CD1c-positive myeloid dendritic cell (primary cell): ENCODE results near the gene CD248.
A peak's percentile ranks its signal among the peaks of the same experiment; 100 is the strongest.

ENCODE experiments used
- DNase-seq: peaks from one replicate; pipeline ENCODE4 v3.0.0-alpha.2; 2016; ENCODE audit errors: extremely low spot score

Gene CD248

GRCh38 chr11:66341502-66342126 lies 24.8 kb upstream of the CD248 start:
- no peak for DNase-seq

GRCh38 chr11:66340596-66341501 lies 24.0 kb upstream of the CD248 start:
- no peak for DNase-seq

GRCh38 chr11:66339686-66340483 lies 23.0 kb upstream of the CD248 start:
- DNase-seq = no peak

- no peak for DNase-seq
These were observed 22.4 kb upstream of the CD248 start for GRCh38 chr11:66339162-66339675.

- no peak for DNase-seq
These were observed 21.7 kb upstream of the CD248 start for GRCh38 chr11:66338276-66339161.

GRCh38 chr11:66337103-66337899 lies 20.5 kb upstream of the CD248 start:
- no peak for DNase-seq

- DNase-seq = peak; percentile 88
These were observed 19.6 kb upstream of the CD248 start, which contains the start of gene RIN1 for GRCh38 chr11:66336234-66337102. Gene RIN1 (minus strand): TSS chr11:66336434. CDS start chr11:66336402, 32 bp downstream.

- peak; percentile 48 for DNase-seq
These were observed 18.8 kb upstream of the CD248 start for GRCh38 chr11:66335531-66336233.

GRCh38 chr11:66334605-66335442 lies 18.0 kb upstream of the CD248 start:
- DNase-seq = peak; percentile 61

- DNase-seq = no peak
These were observed 17.2 kb upstream of the CD248 start for GRCh38 chr11:66333896-66334604.

GRCh38 chr11:66333220-66333877 lies 16.5 kb upstream of the CD248 start:
- no peak for DNase-seq

- no peak for DNase-seq
These were observed 15.8 kb upstream of the CD248 start for GRCh38 chr11:66332371-66333219.

GRCh38 chr11:66331542-66332370 lies 14.9 kb upstream of the CD248 start:
- no peak for DNase-seq

GRCh38 chr11:66330931-66331330 lies 14.1 kb upstream of the CD248 start:
- DNase-seq = no peak
